Ishikawa (cell line): ENCODE results near the gene ZNF593OS.

Experiments
- CEBPB ChIP-seq: IDR thresholded peaks from 2 replicates; pipeline ENCODE4 v1.6.1; 2012
- EP300 ChIP-seq: IDR thresholded peaks from 2 replicates; pipeline ENCODE4 v1.6.1; 2012; ENCODE audit warnings: borderline replicate concordance
- FOXM1 ChIP-seq: IDR thresholded peaks from 2 replicates; pipeline ENCODE4 v1.6.1; 2012; ENCODE audit warnings: low read depth, borderline replicate concordance
- NFIC ChIP-seq: IDR thresholded peaks from 2 replicates; pipeline ENCODE4 v1.6.1; 2012
- RAD21 ChIP-seq: IDR thresholded peaks from 2 replicates; pipeline ENCODE4 v1.6.1; 2012; ENCODE audit warnings: low read depth
- REST ChIP-seq: IDR thresholded peaks from 2 replicates; pipeline ENCODE4 v1.6.1; 2012; ENCODE audit warnings: low read depth, mild to moderate bottlenecking
- TCF12 ChIP-seq: IDR thresholded peaks from 2 replicates; pipeline ENCODE4 v1.6.1; 2012; ENCODE audit warnings: low read depth
- TEAD4 ChIP-seq: IDR thresholded peaks from 2 replicates; pipeline ENCODE4 v1.6.1; 2012
- YY1 ChIP-seq: IDR thresholded peaks from 2 replicates; pipeline ENCODE4 v1.6.1; 2012; ENCODE audit warnings: low read depth

GRCh38 chr1:26195805-26196204 is 24.2 kb upstream of the ZNF593OS start:
- TF ChIP-seq REST: no peak
- TF ChIP-seq RAD21: no peak
- TF ChIP-seq TEAD4: no peak
- no peak for TF ChIP-seq YY1
- no peak for TF ChIP-seq EP300
- TF ChIP-seq TCF12: no peak
- TF ChIP-seq FOXM1: no peak
- no peak for TF ChIP-seq CEBPB
- TF ChIP-seq NFIC: no peak
